GM23338 (cell line): ENCODE measurements around the gene FN1. TPM values are rescaled to one million over a fixed set of nuclear protein-coding genes. Genes with fewer than 3 reads are reported as not detected.

Experiments used
- ATAC-seq: fragments of 200-7000 bp; cut with Tn5 transposase; 3 replicates; pipeline ENCODE4 v1.9.1; 2020
- DNase-seq: peaks from one replicate; pipeline ENCODE4 v3.0.0-alpha.2; 2015; ENCODE audit warnings: low spot score
- H2AFZ ChIP-seq: fragments of 200-600 bp; sonication (generic); 2 replicates; pipeline ENCODE4 v1.8.0; 2016; ENCODE audit warnings: antibody characterized with exemption, mild to moderate bottlenecking, moderate library complexity
- H3F3A ChIP-seq: fragments of 200-600 bp; sonication (generic); replicated peaks from 2 replicates; pipeline ENCODE4 v1.8.0; 2017; ENCODE audit warnings: antibody characterized with exemption, mixed run types, low read depth
- H3K27ac ChIP-seq: fragments of 200-600 bp; sonication (generic); 2 replicates; pipeline ENCODE4 v1.6.1; 2016; ENCODE audit warnings: low read depth
- H3K27me3 ChIP-seq: fragments of 200-600 bp; sonication (generic); 2 replicates; pipeline ENCODE4 v1.8.0; 2016; ENCODE audit warnings: mild to moderate bottlenecking, mixed run types, moderate library complexity; ENCODE audit not compliant: insufficient read depth
- H3K36me3 ChIP-seq: fragments of 200-600 bp; sonication (generic); 2 replicates; pipeline ENCODE4 v1.8.0; 2016; ENCODE audit warnings: mild to moderate bottlenecking; ENCODE audit not compliant: insufficient read depth
- H3K4me1 ChIP-seq: fragments of 200-600 bp; sonication (generic); 2 replicates; pipeline ENCODE4 v1.8.0; 2016; ENCODE audit warnings: mild to moderate bottlenecking, moderate library complexity; ENCODE audit not compliant: insufficient read depth
- H3K4me2 ChIP-seq: fragments of 200-600 bp; sonication (generic); 2 replicates; pipeline ENCODE4 v1.7.1; 2017; ENCODE audit warnings: mixed run types
- H3K4me3 ChIP-seq: fragments of 200-600 bp; sonication (generic); 2 replicates; pipeline ENCODE4 v1.6.1; 2016; ENCODE audit warnings: mixed run types
- H3K79me2 ChIP-seq: fragments of 200-600 bp; sonication (generic); replicated peaks from 2 replicates; pipeline ENCODE4 v1.8.0; 2017; ENCODE audit warnings: mild to moderate bottlenecking; ENCODE audit not compliant: insufficient read depth
- H3K9me2 ChIP-seq: fragments of 200-600 bp; sonication (generic); 2 replicates; pipeline ENCODE4 v1.8.0; 2017; ENCODE audit not compliant: insufficient read depth
- H4K20me1 ChIP-seq: fragments of 200-600 bp; sonication (generic); replicated peaks from 2 replicates; pipeline ENCODE4 v1.8.0; 2017; ENCODE audit warnings: mild to moderate bottlenecking; ENCODE audit not compliant: insufficient read depth
- H3K27ac Mint-ChIP-seq: 2 replicates; pipeline ENCODE4 v1.8.0; 2020; ENCODE audit warnings: inconsistent platforms, mild to moderate bottlenecking, moderate library complexity, mixed read lengths
- H3K27me3 Mint-ChIP-seq: 3 replicates; pipeline ENCODE4 v1.8.0; 2022; ENCODE audit warnings: low read depth, mild to moderate bottlenecking, moderate library complexity, mixed read lengths, inconsistent platforms; ENCODE audit not compliant: insufficient read depth, poor library complexity
- H3K36me3 Mint-ChIP-seq: 3 replicates; pipeline ENCODE4 v1.8.0; 2021; ENCODE audit warnings: low read depth, mild to moderate bottlenecking, inconsistent platforms, moderate library complexity, mixed read lengths
- H3K4me1 Mint-ChIP-seq: 3 replicates; pipeline ENCODE4 v1.8.0; 2020; ENCODE audit warnings: mild to moderate bottlenecking, inconsistent platforms, mixed read lengths
- H3K4me3 Mint-ChIP-seq: 3 replicates; pipeline ENCODE4 v1.8.0; 2021; ENCODE audit warnings: moderate library complexity, mild to moderate bottlenecking, inconsistent platforms, mixed read lengths
- H3K9me3 Mint-ChIP-seq: 3 replicates; pipeline ENCODE4 v1.8.0; 2020; ENCODE audit warnings: moderate library complexity, mild to moderate bottlenecking, inconsistent platforms, mixed read lengths
- CREB1 ChIP-seq: fragments of 250-450 bp; sonication (Bioruptor Pico); IDR thresholded peaks from 2 replicates; pipeline ENCODE4 v1.5.0; 2020; ENCODE audit warnings: low read depth, mild to moderate bottlenecking, moderate library complexity
- CTCF ChIP-seq, 2 experiments: fragments of 200-600 bp in 1 of 2; sonication (generic) in 1 of 2; conservative IDR thresholded peaks; 2 replicates each; pipeline versions ENCODE4 v1.5.1 to v1.6.1; 2016 to 2017; ENCODE audit warnings: antibody characterized with exemption in 2 of 2, low read depth in 2 of 2, mild to moderate bottlenecking in 2 of 2, moderate library complexity in 1 of 2
- ETS1 ChIP-seq: IDR thresholded peaks from 2 replicates; pipeline ENCODE4 v1.6.1; 2016; ENCODE audit warnings: antibody characterized with exemption
- EZH2 ChIP-seq: fragments of 200-600 bp; sonication (generic); IDR thresholded peaks from one replicate; pipeline ENCODE4 v1.8.0; 2017; ENCODE audit warnings: antibody characterized with exemption, mild to moderate bottlenecking, low read depth; ENCODE audit not compliant: unreplicated experiment
- NANOG ChIP-seq: IDR thresholded peaks from 2 replicates; pipeline ENCODE4 v1.6.1; 2016; ENCODE audit warnings: antibody characterized with exemption, borderline replicate concordance
- POLR2AphosphoS5 ChIP-seq: IDR thresholded peaks from 2 replicates; pipeline ENCODE4 v1.6.1; 2016; ENCODE audit warnings: antibody characterized with exemption, low read depth
- ZNF114 ChIP-seq: fragments of 250-450 bp; sonication (Bioruptor Pico); IDR thresholded peaks from 2 replicates; pipeline ENCODE4 v1.5.0; 2020; ENCODE audit warnings: mild to moderate bottlenecking, moderate library complexity
- ZNF462 ChIP-seq: fragments of 250-450 bp; sonication (Bioruptor Pico); IDR thresholded peaks from 2 replicates; pipeline ENCODE4 v1.5.0; 2020; ENCODE audit warnings: mild to moderate bottlenecking, moderate library complexity
- polyA plus RNA-seq: library from polyadenylated mRNA; unstranded; fragments of >200 nt; fragmentation: Nextera tagmentation; extraction: Ambion mirVana; gene quantifications from 2 replicates; pipeline ENCODE4 v1.2.1, GENCODE V29; 2016
- total RNA-seq: library from RNA; depleted of rRNA; stranded (reverse); fragments of >200 nt; shearing (Covaris generic); gene quantifications from 2 replicates; pipeline ENCODE4 v1.2.3, GENCODE V29; 2014

Gene FN1
- total and polyA plus RNA-seq, 2 experiments from 2014 or later, result 79.6 to 255 TPM

GRCh38 chr2:215382480-215382879 lies 53.4 kb downstream of the FN1 start:
- Mint-ChIP-seq H3K36me3 (peaks cover 47% of the 10 kb centered on the region), H3K27me3 (peaks cover 2% of the 10 kb centered on the region), H3K27ac (no peak overlapping the region), H3K9me3 (no peaks in the 10 kb centered on the region), H3K4me3 (no peak overlapping the region), H3K4me1 (peaks cover 6% of the 10 kb centered on the region)
- Histone ChIP-seq H3K4me3 (no peak overlapping the region), H3F3A (no peaks in the 10 kb centered on the region), H3K79me2 (no peaks in the 10 kb centered on the region), H3K9me2 (no peaks in the 10 kb centered on the region), H3K4me1 (no peaks in the 10 kb centered on the region; the same call in 1 of the 2 replicates), H3K27me3 (no peaks in the 10 kb centered on the region), H3K4me2 (no peak overlapping the region), H4K20me1 (0 out of 2 replicates have a peak, but pooled peaks cover 8% of the 10 kb centered on the region), H3K36me3 (peaks cover 56% of the 10 kb centered on the region), H2AFZ (no peak overlapping the region), H3K27ac (no peak overlapping the region)
- DNase-seq (no peak), ATAC-seq (no peak)
- TF ChIP-seq NANOG, result no peak
- TF ChIP-seq ZNF114, result no peak
- TF ChIP-seq EZH2, result no peak
- no peak for TF ChIP-seq CTCF (conservative IDR thresholded peaks at IDR 0.05; ENCODE audit: low read depth in 2 of 2)
- TF ChIP-seq ZNF462, result no peak
- TF ChIP-seq ETS1, result no peak
- TF ChIP-seq CREB1 (CRISPR knock-in tag), result no peak
- no peak for TF ChIP-seq POLR2AphosphoS5
